NCI-H146 (cell line): ENCODE results near the gene SPSB1.

ENCODE experiments used
- DNase-seq: peaks from one replicate; lab custom pipeline; 2025; lab: John Stamatoyannopoulos, UW

The SPSB1 gene

DNA sequence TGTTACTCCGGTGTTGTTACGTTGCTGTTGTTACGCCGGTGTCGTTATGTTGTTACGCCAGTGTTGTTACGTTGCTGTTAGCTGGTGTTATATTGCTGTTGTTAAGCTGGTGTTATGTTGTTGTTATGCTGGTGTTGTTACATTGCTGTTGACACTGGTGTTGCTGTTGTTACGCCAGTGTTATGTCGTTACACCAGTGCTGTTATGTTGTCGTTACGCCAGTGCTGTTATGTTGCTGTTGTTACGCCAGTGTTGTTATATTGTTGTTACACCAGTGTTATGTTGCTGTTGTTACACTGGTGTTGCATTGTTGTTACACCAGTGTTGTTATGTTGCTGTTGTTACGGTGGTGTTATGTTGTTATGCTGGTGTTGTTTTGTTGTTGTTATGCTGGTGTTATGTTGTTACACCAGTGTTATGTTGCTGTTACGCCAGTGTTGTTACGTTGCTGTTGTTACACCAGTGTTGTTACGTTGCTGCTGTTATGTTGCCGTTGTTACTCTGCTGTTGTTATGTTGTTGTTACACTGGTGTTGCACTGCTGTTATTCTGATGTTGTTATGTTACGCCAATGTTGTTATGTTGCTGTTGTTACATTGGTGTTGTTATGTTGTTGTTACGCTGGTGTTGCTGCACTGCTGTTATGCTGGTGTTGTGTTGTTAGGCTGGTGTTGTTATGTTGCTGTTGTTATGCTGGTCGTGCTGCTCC is 32.5 kb upstream of the SPSB1 start:
- DNase-seq: no peak

DNA sequence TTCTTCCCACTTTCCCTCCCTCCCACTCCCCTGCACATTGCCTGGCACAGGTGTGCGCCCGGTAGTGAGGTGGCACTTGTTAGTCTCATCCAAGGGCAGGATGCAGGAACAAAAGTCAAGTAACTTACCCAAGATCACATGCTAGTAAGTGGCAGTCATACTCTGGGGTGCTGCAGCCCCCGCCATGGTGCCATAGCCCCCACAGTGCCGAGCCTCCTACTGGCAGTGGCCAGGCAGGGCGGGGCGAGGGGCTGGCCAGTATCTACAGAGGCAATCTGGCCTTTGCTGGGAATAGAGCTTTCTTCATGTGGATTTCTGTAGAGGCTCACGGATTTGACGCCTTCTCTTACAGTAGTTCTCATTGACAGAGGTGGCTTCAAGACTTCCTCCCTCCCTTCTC is 31.2 kb upstream of the SPSB1 start:
- no peak for DNase-seq

DNA sequence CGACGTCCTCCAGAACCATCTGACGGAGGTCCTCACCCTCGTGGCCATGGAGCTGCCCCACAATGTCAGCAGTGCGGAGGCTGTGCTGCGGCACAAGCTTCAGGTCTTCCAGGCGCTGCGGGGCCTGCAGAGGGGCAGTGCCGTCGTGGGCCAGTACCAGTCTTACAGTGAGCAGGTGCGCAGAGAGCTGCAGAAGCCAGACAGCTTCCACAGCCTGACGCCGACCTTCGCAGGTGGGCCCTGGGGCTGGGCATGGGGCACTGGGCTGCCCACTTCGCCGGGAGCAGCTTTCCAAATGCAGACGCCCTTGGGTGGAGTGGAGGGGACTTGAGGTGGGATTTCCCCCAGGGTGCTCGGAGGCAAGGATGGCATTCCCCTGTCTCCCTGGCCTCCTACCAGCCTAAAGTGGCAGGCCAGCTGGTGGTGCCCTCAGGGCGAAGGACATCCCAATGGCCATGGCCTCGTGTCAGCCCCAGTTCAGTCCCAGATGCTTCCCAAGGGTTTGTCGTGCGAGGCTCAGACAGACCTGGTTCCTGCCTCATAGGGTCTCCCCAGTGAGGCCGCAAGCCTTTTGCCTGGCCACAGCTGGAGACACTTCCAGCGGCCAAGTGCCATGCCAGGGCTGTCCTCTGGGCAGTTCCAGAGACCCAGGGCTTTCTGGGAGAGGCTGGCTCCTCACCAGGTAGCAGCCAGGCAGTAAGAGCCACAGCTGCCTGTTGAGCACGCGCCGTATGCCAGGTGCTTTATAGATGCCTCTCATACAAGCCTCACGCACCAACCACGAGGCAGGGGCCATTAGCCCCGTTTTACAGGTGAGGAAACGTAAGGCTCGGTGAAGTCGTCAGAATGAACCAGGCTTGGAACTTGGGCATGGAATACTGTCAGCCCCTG is 30.4 kb upstream of the SPSB1 start:
- DNase-seq: no peak

DNA sequence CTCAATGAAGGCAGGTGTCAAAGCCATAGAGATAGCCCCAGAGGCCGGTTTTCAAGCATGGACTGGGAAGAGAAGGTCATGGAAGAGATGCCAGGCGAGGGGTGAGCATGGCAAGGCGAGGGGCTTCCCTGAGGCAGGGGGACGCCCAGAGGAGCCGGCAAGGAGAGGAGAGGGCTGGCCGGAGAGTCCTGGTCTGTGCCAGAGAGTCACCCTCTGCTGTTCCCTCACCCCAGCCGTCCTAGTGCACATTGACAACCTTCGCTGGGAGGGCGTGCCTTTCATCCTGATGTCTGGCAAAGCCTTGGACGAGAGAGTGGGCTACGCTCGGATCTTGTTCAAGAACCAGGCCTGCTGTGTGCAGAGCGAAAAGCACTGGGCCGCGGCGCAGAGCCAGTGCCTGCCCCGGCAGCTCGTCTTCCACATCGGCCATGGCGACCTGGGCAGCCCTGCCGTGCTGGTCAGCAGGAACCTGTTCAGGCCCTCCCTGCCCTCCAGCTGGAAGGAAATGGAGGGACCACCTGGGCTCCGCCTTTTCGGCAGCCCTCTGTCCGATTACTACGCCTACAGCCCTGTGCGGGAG is 29.3 kb upstream of the SPSB1 start:
- DNase-seq: no peak

DNA sequence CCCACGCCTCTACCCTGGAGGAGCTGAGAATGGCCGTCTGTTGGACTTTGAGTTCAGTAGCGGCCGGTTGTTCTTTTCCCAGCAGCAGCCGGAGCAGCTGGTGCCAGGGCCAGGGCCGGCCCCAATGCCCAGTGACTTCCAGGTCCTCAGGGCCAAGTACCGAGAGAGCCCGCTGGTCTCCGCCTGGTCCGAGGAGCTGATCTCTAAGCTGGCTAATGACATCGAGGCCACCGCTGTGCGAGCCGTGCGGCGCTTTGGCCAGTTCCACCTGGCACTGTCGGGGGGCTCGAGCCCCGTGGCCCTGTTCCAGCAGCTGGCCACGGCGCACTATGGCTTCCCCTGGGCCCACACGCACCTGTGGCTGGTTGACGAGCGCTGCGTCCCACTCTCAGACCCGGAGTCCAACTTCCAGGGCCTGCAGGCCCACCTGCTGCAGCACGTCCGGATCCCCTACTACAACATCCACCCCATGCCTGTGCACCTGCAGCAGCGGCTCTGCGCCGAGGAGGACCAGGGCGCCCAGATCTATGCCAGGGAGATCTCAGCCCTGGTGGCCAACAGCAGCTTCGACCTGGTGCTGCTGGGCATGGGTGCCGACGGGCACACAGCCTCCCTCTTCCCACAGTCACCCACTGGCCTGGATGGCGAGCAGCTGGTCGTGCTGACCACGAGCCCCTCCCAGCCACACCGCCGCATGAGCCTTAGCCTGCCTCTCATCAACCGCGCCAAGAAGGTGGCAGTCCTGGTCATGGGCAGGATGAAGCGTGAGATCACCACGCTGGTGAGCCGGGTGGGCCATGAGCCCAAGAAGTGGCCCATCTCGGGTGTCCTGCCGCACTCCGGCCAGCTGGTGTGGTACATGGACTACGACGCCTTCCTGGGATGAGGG is 28.5 kb upstream of the SPSB1 start:
- DNase-seq: no peak

DNA sequence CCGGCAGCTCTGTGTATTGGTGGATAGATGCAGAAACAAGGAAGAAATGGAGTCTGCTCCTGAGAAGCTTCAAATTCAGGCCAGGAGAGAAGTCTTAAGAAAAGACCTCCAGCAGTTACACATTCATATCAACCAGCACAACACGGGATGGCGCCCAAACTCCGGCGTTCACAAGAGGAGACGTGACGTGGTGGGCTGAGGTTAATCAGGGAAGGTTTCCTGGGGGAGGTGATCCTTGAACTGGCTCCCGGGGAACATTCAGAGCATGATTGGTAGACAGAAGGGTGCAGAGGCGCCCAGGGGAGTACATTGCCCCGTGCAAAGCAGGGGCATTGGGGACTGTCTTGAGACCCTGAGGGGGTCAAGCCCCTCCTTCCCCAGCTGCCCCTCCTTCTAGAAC is 27.7 kb upstream of the SPSB1 start:
- DNase-seq: no peak

DNA sequence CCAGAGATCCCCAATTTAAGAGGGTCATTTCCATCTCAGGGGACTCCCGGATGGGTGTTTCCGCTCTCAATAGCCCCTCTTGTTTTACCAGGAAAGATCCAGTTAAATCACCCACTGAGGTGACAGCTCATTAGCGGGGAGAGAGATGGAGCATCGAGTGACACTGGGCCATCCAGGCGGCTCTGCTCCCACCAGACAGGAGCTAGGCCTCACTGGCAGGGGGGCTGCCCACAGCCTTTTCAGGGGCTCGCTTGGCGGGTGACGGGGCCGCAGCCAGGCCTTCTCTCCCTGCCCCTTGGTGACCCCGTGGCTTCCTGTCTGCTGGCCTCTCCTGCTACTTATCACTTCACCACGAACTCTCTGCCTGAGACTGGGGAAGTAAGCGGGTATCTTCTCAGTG is 26.7 kb upstream of the SPSB1 start:
- no peak for DNase-seq

DNA sequence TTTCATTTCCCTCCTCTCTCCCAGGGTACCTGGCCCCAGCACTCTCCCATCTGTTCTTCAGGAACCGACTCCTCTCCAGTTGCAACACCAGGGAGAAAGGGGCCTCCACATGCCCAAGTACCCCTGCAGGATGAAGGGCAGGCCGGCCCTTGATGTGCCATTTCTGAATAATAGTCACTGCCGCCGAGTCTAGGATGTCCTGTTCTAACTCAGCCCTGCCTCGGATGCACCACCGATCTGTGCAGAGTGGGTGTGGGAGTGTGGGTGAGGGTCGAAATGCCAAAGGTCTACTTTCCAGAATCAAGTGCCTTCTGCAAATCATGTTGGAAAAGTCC is 25.4 kb upstream of the SPSB1 start:
- DNase-seq: no peak

DNA sequence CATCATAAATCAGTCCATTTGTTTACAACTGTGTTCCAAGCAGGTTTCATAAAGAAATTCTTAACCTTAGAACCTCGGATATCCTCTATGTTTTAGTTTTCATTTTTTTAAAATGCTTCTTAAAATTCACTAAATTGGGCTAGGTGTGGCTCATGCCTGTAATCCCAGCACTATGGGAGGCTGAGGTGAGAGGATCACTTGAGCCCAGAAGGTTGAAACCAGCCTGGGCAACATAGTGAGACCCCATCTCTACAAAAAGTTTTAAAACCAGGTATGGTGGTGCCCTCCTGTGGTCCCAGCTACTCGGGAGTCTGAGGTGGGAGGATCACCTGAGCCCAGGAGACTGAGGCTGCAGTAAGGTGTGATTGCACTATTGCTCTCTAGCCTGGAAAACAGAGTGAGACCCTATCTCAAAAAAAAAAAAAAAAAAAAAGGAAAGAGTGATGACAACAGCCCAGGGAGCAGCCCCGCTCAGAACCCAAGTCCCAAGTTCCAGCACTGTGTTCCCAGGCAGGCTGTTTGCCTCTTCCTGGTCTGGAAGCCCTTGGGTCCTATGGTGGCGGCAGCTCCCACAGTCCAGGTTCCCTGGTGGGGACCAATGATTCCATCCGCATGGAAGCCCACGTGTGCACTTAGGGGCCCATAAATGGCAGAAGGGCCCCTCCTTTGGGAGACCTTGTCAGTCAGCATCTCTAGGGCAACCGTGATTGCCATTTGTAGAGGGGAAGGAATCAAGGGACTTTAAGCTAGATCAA is 24.7 kb upstream of the SPSB1 start:
- DNase-seq: no peak

DNA sequence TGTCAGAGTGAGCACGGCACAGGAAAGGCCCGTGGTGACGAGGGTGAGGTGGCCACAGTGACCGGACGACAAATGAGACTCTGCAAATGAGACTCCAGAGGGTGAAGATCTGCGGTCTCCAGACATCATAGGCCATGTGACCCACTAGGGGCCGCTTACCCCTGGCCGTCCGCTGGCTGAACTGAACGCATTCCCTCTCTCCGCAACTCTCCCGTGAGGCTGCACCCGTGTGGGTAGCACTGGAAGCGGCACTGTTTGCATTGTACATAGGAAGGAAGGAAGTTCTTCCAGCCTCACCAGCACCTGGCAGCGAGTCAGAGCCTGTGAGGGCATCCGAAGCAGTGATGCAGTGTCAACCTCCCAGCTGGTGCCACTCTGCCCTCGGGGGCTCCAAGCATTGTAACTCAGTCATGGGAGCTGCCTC is 23.6 kb upstream of the SPSB1 start:
- no peak for DNase-seq

DNA sequence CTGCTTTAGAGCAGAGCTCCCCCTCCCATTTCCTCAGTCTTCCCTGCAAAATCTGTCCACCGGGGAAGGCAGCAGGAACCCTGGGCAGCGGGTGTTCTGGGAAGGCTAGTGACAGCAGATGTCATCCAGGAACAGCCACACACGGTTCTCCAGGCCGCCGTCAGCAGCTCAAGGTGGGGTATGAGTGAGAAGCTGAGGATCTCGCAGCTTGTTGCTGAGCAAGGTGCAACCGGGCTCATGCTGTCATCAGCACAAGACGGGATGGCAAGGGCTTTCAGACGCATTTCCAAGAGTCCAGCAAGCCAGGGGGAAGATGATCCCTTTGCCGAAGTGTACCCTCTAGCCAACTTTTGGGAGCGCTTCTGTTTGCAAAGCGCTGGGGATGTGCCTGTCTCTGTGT is 23.0 kb upstream of the SPSB1 start:
- no peak for DNase-seq

DNA sequence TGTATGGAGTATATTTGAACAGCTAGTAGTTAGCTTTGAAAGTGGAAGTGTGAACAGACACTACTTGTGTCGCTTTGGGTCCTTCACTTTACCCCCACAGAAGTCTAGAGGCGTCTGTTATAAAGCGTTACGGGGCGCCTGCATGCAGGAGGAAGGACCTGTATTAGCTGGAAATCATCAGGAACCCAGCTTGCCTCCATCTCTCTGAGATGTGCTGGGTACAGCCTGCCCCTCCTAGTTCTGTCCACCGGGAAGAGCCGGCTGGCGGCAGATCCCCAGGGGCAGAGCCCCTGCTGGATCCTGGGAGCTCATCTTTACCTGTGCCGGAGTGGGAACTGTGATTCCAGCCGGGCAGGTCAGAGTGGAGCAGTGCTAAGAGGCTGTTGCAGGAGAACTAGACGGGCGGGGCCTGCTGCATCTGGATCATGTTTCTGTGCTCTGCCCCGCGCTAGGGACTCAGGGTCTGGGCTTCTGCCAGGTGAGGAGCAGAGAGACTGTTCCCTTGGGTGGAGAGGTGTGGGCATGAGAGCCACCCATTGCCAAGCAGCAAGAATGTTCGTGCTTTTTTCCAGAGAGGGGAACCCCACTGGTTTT is 22.3 kb upstream of the SPSB1 start:
- no peak for DNase-seq

DNA sequence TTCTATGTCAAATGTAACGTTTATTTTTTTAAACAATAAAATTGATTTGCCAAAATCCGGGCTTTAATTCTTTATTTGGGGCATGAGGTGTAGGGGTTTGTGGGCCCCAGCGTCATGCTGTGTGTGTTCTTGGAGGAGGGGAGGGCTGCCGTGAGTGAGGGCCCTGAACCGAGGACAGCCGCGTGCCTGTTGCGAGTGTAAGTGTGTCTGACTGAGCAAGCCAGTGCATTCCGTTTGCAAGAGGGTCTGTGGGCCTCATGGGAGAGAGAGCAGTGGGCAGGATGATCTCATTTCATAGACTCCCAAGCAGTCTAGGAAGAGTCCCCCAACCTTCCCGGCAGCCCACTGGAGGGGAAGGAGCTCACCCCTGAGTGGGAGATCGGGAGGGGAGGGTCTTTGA is 21.4 kb upstream of the SPSB1 start:
- no peak for DNase-seq

DNA sequence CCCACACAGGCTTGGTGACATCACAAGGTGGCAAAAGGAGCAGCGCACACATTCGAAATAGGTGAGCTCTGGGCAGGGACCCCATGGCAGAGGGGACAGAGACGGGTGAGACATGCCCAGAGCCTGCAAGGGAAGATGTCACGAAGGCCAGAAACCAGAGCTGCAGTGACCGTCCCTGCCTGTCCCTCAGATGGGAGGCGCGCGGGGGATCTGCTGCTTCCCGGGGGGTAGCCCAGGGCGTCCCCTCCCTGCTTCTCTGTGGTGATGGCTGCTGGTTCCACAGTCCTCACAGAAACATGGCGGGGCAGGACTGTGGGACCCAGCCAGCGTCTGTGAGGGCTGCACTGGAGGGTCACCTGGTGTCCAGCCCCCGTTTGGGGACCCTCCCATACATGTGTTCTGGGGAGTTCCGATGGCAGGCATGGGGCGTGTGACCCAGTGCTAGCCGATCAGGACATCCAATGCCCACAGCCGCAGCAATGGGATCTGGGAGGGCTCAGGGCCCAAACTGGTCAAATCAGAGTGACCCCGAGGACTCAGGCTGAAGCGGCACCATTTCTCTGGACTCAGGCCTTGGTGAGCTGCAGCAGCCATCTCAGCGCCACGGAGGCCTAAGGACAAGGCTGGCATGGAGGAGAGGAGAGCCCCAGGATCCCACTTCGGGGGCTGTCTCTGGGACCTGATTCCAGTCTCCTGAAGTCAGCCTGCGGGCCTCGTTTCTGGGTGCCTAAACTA is 20.7 kb upstream of the SPSB1 start:
- no peak for DNase-seq

DNA sequence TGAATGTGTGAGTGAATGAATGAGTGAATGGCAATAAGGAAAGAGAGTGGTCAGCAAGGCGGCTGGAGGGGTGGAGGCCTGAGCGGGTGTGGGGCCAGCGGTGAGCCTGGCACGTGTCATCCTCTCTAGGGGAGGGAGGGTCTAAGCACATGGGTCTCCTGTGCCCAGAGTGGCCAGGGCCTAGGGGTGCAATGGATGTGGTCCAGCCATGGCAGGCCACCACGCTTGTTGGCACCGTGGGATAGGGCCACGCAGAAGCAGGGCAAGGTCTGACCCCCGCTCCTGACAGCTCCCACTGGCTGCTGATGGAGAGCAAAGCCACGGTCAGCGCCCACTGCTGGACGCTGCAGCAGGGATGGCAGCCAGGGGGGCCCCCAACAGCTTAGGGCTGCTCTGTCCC is 19.5 kb upstream of the SPSB1 start:
- no peak for DNase-seq

DNA sequence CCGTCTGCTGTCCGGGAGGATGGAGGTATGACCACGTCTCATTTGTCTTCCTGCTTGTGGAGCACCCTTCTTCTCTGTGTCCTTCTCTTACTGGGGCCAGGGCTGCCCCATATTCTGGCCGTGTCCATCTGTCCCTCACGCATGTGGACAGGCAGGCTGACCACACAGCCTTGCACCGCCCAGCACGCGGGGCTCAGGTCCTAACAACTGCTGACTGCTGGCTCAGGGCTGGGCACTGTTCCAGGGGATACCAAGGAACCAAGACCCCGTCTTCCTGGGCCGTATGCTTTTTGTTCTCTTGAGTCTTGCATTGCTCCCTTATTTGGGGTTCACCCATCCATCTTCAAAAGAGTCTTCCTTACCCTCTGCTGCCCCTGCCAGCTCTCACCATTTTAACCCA is 17.5 kb upstream of the SPSB1 start:
- DNase-seq: no peak

DNA sequence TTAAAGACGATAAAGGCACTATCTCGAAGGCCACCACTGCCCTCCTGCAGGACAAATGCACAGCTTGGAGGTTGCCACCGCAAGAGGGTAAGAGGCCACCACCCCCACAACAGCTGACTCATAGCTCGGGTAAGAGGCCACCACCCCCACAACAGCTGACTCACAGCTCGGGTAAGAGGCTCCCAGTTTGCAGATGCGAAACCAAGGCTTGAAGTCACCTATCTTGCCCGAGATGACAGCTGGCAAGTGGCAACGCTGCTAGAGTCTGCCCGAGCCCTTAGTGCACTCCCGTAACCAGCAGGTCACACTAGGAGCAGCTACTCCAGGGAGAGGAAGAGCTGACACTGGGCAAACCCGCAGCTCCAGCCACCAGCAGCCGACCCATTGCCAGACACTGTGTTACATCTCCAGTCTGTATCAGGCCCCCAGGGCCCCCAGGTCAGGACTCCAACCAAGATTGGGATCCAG is 17.1 kb upstream of the SPSB1 start:
- no peak for DNase-seq

DNA sequence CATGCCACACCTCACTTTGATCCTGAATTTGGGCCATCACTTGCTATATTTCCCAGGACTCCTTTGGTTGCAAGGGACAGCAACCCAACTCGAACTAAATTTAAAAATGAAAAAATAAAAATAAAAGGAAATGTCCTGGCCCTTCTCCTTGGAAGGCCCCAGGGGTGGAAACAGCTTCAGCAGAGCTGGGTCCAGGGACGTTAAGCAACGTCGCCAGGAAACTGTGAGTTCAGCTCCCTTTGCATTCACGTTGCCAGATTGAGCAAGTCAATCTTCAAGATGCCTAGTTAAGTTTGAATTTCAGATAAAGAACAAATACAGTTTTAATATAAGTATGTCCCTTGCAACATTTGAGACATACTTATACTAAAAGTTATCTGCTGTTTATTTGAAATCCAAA is 14.6 kb upstream of the SPSB1 start:
- no peak for DNase-seq

DNA sequence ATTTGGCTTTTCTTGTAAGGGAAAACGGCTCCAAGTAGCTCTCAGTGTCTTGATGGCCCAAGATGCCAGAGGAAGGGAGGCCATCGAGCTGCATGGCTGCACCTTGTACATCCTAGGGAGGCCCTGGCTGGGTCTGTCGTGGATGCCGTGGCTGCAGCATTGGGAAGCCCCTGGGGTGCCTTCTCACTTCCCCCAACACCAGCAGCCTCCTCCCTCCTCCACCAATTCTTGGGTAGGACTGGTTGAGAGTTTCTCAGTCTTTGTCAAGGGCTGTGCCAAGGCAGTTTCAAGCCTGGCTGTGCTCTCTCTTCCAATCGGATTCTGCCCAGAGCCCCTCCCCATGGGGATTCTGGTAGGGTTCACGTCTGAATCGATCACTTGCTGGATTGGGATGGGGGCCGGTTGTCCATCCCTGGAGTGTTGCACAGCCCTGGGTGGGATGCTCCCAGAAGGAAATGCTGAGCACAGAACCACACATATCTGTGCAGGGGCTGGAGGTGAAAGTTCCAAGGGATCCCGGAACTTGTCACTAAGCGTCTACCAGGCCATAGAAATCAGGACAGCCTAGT is 14.0 kb upstream of the SPSB1 start:
- DNase-seq: no peak
